GM19372 (cell line): ENCODE results near the gene CCDC28B.
"Not testable (repeated sequence)": the region's sequence is repeated elsewhere in the genome, so short reads cannot be mapped to it uniquely, and the experiment has no call there.

Source experiments
- ATAC-seq: cut with Tn5 transposase; IDR thresholded peaks from one replicate; pipeline ENCODE4 v1.9.1; 2021; ENCODE audit warnings: mild to moderate bottlenecking, low read depth, moderate library complexity; ENCODE audit not compliant: unreplicated experiment

Gene CCDC28B

GRCh38 chr1:32200226-32201010 is at the start of gene CCDC28B:
CCDC28B (plus strand) TSS chr1:32200595; CDS start chr1:32201936, 1,341 bp downstream.
- ATAC-seq = no peak

- ATAC-seq = no peak
These were observed 49.5 kb upstream of the CCDC28B start for GRCh38 chr1:32150847-32151246.

GRCh38 chr1:32151319-32151787 is 49.0 kb upstream of the CCDC28B start:
- ATAC-seq = no peak

GRCh38 chr1:32159189-32159588 is 41.2 kb upstream of the CCDC28B start:
- ATAC-seq = no peak

GRCh38 chr1:32163405-32163804 is 37.0 kb upstream of the CCDC28B start:
- no peak for ATAC-seq

- ATAC-seq = not testable (repeated sequence)
These were observed 34.8 kb upstream of the CCDC28B start for GRCh38 chr1:32165633-32166032.

- no peak for ATAC-seq
These were observed 29.4 kb upstream of the CCDC28B start for GRCh38 chr1:32170991-32171390.

GRCh38 chr1:32172621-32173245 is 27.7 kb upstream of the CCDC28B start:
- ATAC-seq = no peak

- ATAC-seq = no peak
These were observed 21.8 kb upstream of the CCDC28B start for GRCh38 chr1:32178380-32179192.

GRCh38 chr1:32179193-32179442 is 21.3 kb upstream of the CCDC28B start:
- no peak for ATAC-seq

- ATAC-seq = peak; percentile 84
These were observed 20.8 kb upstream of the CCDC28B start, which contains the start of gene TXLNA for GRCh38 chr1:32179443-32180185. TXLNA (plus strand) TSS chr1:32179675; CDS start chr1:32180346, 671 bp downstream.

GRCh38 chr1:32180186-32181060 is 20.0 kb upstream of the CCDC28B start:
- no peak for ATAC-seq

- ATAC-seq = no peak
These were observed 19.3 kb upstream of the CCDC28B start for GRCh38 chr1:32181065-32181464.

- ATAC-seq = no peak
These were observed 18.8 kb upstream of the CCDC28B start for GRCh38 chr1:32181563-32181962.

GRCh38 chr1:32182060-32182459 is 18.3 kb upstream of the CCDC28B start:
- no peak for ATAC-seq

GRCh38 chr1:32184650-32185049 is 15.7 kb upstream of the CCDC28B start:
- ATAC-seq = no peak

- no peak for ATAC-seq
These were observed 14.3 kb upstream of the CCDC28B start for GRCh38 chr1:32186077-32186476.

GRCh38 chr1:32186491-32186890 is 13.9 kb upstream of the CCDC28B start:
- ATAC-seq = no peak

- no peak for ATAC-seq
These were observed 12.5 kb upstream of the CCDC28B start for GRCh38 chr1:32187850-32188249.
